Osteocyte (in vitro differentiated cells): ENCODE data around the gene PNMA8C. TPM values are rescaled to one million over a fixed set of nuclear protein-coding genes. Genes with fewer than 3 reads are reported as not detected.

ENCODE experiments used
- DNase-seq: peaks from one replicate; pipeline ENCODE4 v3.0.0; 2021; ENCODE audit warnings: mixed read lengths; ENCODE audit not compliant: unreplicated experiment; ENCODE audit errors: extremely low spot score
- H3K27ac Mint-ChIP-seq: one replicate; pipeline ENCODE4 v1.8.0; 2021; ENCODE audit warnings: mild to moderate bottlenecking, mixed read lengths; ENCODE audit not compliant: unreplicated experiment
- H3K27me3 Mint-ChIP-seq: one replicate; pipeline ENCODE4 v1.8.0; 2021; ENCODE audit warnings: mixed read lengths; ENCODE audit not compliant: unreplicated experiment
- H3K36me3 Mint-ChIP-seq: one replicate; pipeline ENCODE4 v1.8.0; 2021; ENCODE audit warnings: mixed read lengths; ENCODE audit not compliant: unreplicated experiment
- H3K4me1 Mint-ChIP-seq: one replicate; pipeline ENCODE4 v1.8.0; 2021; ENCODE audit warnings: mixed read lengths; ENCODE audit not compliant: unreplicated experiment
- H3K4me3 Mint-ChIP-seq: one replicate; pipeline ENCODE4 v1.8.0; 2021; ENCODE audit warnings: mild to moderate bottlenecking, moderate library complexity, mixed read lengths; ENCODE audit not compliant: unreplicated experiment
- H3K9me3 Mint-ChIP-seq: one replicate; pipeline ENCODE4 v1.8.0; 2021; ENCODE audit warnings: mixed read lengths; ENCODE audit not compliant: unreplicated experiment
- CTCF ChIP-seq: fragments of 200-600 bp; sonication (generic); IDR thresholded peaks from 2 replicates; pipeline ENCODE4 v1.5.0; 2021; ENCODE audit warnings: antibody characterized with exemption, mild to moderate bottlenecking, moderate library complexity
- total RNA-seq: library from RNA; stranded (reverse); gene quantifications from 2 replicates; pipeline ENCODE4 v1.2.1, GENCODE V29; 2021

The PNMA8C gene
- total RNA-seq, 1 donor from 2014 or later: 0.11 TPM

GRCh38 chr19:46408664-46409039, 20.1 kb downstream of the PNMA8C start:
- H3K4me3 Mint-ChIP-seq: peak overlapping the region; percentile 53
- H3K27ac Mint-ChIP-seq: peak overlapping the region; percentile 53
- peaks cover 3% of the 10 kb centered on the region for H3K27me3 Mint-ChIP-seq
- peaks cover 18% of the 10 kb centered on the region for H3K36me3 Mint-ChIP-seq
- no peaks in the 10 kb centered on the region for H3K9me3 Mint-ChIP-seq
- TF ChIP-seq CTCF: no peak
- H3K4me1 Mint-ChIP-seq: peaks cover 58% of the 10 kb centered on the region
- no peak for DNase-seq

GRCh38 chr19:46407856-46408663, 20.7 kb downstream of the PNMA8C start:
- no peak for DNase-seq
- H3K4me1 Mint-ChIP-seq: peaks cover 57% of the 10 kb centered on the region
- peaks cover 18% of the 10 kb centered on the region for H3K36me3 Mint-ChIP-seq
- no peaks in the 10 kb centered on the region for H3K9me3 Mint-ChIP-seq
- H3K4me3 Mint-ChIP-seq: no peak overlapping the region
- peaks cover 3% of the 10 kb centered on the region for H3K27me3 Mint-ChIP-seq
- peak overlapping the region; percentile 53 for H3K27ac Mint-ChIP-seq
- no peak for TF ChIP-seq CTCF

GRCh38 chr19:46406976-46407375, 21.8 kb downstream of the PNMA8C start:
- DNase-seq: no peak
- Mint-ChIP-seq H3K27ac (no peak overlapping the region), H3K27me3 (peaks cover 3% of the 10 kb centered on the region), H3K36me3 (peaks cover 12% of the 10 kb centered on the region), H3K4me1 (peaks cover 51% of the 10 kb centered on the region), H3K9me3 (no peaks in the 10 kb centered on the region), H3K4me3 (no peak overlapping the region)
- no peak for TF ChIP-seq CTCF

GRCh38 chr19:46404753-46405468, 23.8 kb downstream of the PNMA8C start:
- no peak for DNase-seq
- Mint-ChIP-seq H3K36me3 (peaks cover 5% of the 10 kb centered on the region), H3K4me3 (no peak overlapping the region), H3K27ac (peak overlapping the region; percentile 38), H3K27me3 (peaks cover 3% of the 10 kb centered on the region), H3K9me3 (no peaks in the 10 kb centered on the region), H3K4me1 (peaks cover 32% of the 10 kb centered on the region)
- TF ChIP-seq CTCF: no peak
